Muscle layer of duodenum (tissue), 2 donors: ENCODE measurements around the gene FRMD6.

Experiments used
- H3K27ac ChIP-seq: one replicate; pipeline ENCODE4 v1.7.0; 2013; ENCODE audit warnings: mild to moderate bottlenecking, low read length
- H3K27me3 ChIP-seq: one replicate; pipeline ENCODE4 v1.7.0; 2013; ENCODE audit warnings: low read depth, mild to moderate bottlenecking, control low read depth, low read length
- H3K36me3 ChIP-seq, 2 donors: one replicate each; pipeline ENCODE4 v1.7.0; 2013; ENCODE audit warnings: low read length in 2 of 2, control low read depth in 1 of 2, mild to moderate bottlenecking in 1 of 2; ENCODE audit not compliant: insufficient read depth in 2 of 2, control insufficient read depth in 1 of 2
- H3K4me1 ChIP-seq, 2 donors: one replicate each; pipeline ENCODE4 v1.7.0; 2013; ENCODE audit warnings: low read length in 2 of 2, mild to moderate bottlenecking in 2 of 2, control low read depth in 1 of 2, moderate library complexity in 1 of 2; ENCODE audit not compliant: insufficient read depth in 2 of 2, control insufficient read depth in 1 of 2
- H3K4me3 ChIP-seq, 2 donors: one replicate each; pipeline ENCODE4 v1.7.0; 2013; ENCODE audit warnings: low read length in 2 of 2, low read depth in 1 of 2, mild to moderate bottlenecking in 1 of 2
- H3K9me3 ChIP-seq, 2 donors: one replicate each; pipeline ENCODE4 v1.7.0; 2013; ENCODE audit warnings: low read length in 2 of 2, control low read depth in 1 of 2, mild to moderate bottlenecking in 1 of 2; ENCODE audit not compliant: control insufficient read depth in 1 of 2
- donor health status: healthy.

The FRMD6 gene

GRCh38 chr14:51614707-51615106, 37.0 kb upstream of the FRMD6 start:
- Histone ChIP-seq H3K4me3 (no peak overlapping the region), H3K9me3 (no peaks in the 10 kb centered on the region), H3K27ac (no peak overlapping the region), H3K27me3 (no peaks in the 10 kb centered on the region), H3K36me3 (no peaks in the 10 kb centered on the region), H3K4me1 (peaks cover 0 to 6% of the 10 kb centered on the region in 2 donors)

GRCh38 chr14:51616256-51616655, 35.5 kb upstream of the FRMD6 start:
- Histone ChIP-seq H3K9me3 (no peaks in the 10 kb centered on the region), H3K27me3 (no peaks in the 10 kb centered on the region), H3K36me3 (no peaks in the 10 kb centered on the region), H3K4me3 (no peak overlapping the region), H3K27ac (no peak overlapping the region), H3K4me1 (peaks cover 0 to 6% of the 10 kb centered on the region in 2 donors)

- Histone ChIP-seq H3K36me3 (no peaks in the 10 kb centered on the region), H3K4me3 (no peak overlapping the region), H3K4me1 (peaks cover 0 to 6% of the 10 kb centered on the region in 2 donors), H3K9me3 (no peaks in the 10 kb centered on the region), H3K27me3 (no peaks in the 10 kb centered on the region), H3K27ac (no peak overlapping the region)
These were observed 34.8 kb upstream of the FRMD6 start for GRCh38 chr14:51616724-51617409.

DNA sequence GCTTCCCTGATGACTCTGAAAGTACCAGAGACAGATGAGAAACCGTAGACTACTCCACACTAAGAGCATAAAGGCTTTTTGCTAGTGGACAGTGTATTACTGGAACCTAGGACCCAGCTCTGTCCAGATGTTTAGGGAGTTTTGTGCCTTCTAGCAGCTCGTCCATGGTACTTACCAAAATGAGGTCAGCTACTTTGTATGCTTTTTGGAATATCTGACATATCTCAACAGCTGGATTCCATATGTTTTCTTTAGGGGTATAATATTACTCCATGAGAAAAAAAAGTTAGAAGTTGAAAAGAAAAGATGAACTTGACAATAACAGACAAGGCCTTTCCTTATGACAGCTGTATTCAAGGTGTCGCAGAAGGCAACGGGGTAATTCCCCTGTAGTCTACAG, 32.1 kb upstream of the FRMD6 start:
- Histone ChIP-seq H3K9me3 (no peaks in the 10 kb centered on the region), H3K36me3 (no peaks in the 10 kb centered on the region), H3K4me1 (peaks cover 0 to 6% of the 10 kb centered on the region in 2 donors), H3K27me3 (no peaks in the 10 kb centered on the region), H3K4me3 (no peak overlapping the region), H3K27ac (no peak overlapping the region)

DNA sequence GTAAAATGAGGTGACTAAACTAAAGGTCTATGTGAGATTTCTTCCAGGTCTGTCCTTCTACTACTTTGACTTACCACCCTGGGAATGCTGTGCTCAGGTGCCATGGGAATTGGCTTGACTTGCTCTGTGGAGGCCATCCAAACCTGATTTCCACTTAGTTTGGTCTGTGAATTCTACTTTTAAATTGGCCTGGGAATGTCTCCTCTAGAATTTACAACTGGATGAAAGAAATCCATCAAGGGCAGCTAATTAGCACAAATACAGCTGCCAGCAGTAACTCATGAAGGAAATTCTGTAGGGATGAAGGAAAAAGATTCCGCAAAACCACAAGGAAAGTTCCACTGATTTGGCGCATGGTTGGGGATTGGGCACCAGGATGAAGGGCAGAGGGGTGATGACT, 31.7 kb upstream of the FRMD6 start:
- no peaks in the 10 kb centered on the region for H3K36me3 ChIP-seq
- peaks cover 0 to 6% of the 10 kb centered on the region in 2 donors for H3K4me1 ChIP-seq
- no peak overlapping the region for H3K4me3 ChIP-seq
- H3K27ac ChIP-seq, result no peak overlapping the region
- no peaks in the 10 kb centered on the region for H3K9me3 ChIP-seq
- no peaks in the 10 kb centered on the region for H3K27me3 ChIP-seq

GRCh38 chr14:51621654-51622053, 30.1 kb upstream of the FRMD6 start:
- H3K4me3 ChIP-seq, result no peak overlapping the region
- H3K27me3 ChIP-seq, result no peaks in the 10 kb centered on the region
- H3K4me1 ChIP-seq, result peaks cover 0 to 6% of the 10 kb centered on the region in 2 donors
- no peaks in the 10 kb centered on the region for H3K9me3 ChIP-seq
- no peak overlapping the region for H3K27ac ChIP-seq
- no peaks in the 10 kb centered on the region for H3K36me3 ChIP-seq

DNA sequence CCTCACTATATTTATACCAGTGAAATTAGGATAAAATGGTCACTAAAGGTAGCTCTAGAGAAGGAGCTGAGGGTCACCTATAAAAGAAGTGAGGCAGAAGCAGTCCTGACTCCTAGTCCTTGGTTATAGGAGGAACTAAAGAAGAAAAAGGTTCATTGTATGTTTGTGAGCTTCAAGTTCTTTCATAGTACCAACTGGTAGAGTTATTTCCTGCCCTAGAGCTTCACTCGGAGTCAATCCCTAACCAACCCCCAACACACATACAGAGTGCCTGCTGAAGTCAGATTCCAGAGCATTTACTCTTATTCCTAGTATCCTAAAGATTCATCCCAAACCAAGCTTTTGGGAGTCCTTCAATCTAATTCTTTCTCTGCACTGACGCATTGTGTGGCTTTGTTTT, 29.3 kb upstream of the FRMD6 start:
- Histone ChIP-seq H3K27me3 (no peaks in the 10 kb centered on the region), H3K36me3 (no peaks in the 10 kb centered on the region), H3K9me3 (no peaks in the 10 kb centered on the region), H3K27ac (no peak overlapping the region), H3K4me1 (no peaks in the 10 kb centered on the region), H3K4me3 (no peak overlapping the region)

- Histone ChIP-seq H3K36me3 (no peaks in the 10 kb centered on the region), H3K9me3 (no peaks in the 10 kb centered on the region), H3K4me3 (no peak overlapping the region), H3K27ac (no peak overlapping the region), H3K27me3 (no peaks in the 10 kb centered on the region), H3K4me1 (no peaks in the 10 kb centered on the region)
These were observed 26.6 kb upstream of the FRMD6 start for GRCh38 chr14:51624955-51625569.

DNA sequence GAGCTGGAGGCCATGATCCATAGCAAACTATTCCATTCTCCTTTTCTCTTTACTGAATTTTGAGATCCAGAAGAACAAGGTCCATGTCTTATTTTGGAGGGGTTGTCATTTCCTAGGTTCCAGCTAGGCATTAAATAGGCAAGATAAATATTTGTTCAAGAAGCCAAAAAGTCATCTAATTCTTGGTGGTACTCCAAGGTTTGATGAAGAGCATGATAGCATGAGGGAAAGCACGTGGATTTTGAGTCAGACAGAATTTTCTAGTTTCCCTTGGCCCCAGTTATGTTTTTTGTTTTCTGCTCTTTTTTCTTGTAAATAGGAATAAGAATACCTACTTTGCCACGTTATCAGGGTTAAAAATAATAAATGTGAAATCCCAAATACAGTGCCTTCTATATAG, 25.5 kb upstream of the FRMD6 start:
- Histone ChIP-seq H3K9me3 (no peaks in the 10 kb centered on the region), H3K4me1 (no peaks in the 10 kb centered on the region), H3K27me3 (no peaks in the 10 kb centered on the region), H3K36me3 (no peaks in the 10 kb centered on the region), H3K27ac (no peak overlapping the region), H3K4me3 (no peak overlapping the region)

- H3K4me3 ChIP-seq, result no peak overlapping the region
- H3K4me1 ChIP-seq, result no peaks in the 10 kb centered on the region
- H3K27me3 ChIP-seq, result no peaks in the 10 kb centered on the region
- H3K27ac ChIP-seq, result no peak overlapping the region
- H3K36me3 ChIP-seq, result no peaks in the 10 kb centered on the region
- H3K9me3 ChIP-seq, result no peaks in the 10 kb centered on the region
These were observed 24.9 kb upstream of the FRMD6 start for GRCh38 chr14:51626788-51627187.

DNA sequence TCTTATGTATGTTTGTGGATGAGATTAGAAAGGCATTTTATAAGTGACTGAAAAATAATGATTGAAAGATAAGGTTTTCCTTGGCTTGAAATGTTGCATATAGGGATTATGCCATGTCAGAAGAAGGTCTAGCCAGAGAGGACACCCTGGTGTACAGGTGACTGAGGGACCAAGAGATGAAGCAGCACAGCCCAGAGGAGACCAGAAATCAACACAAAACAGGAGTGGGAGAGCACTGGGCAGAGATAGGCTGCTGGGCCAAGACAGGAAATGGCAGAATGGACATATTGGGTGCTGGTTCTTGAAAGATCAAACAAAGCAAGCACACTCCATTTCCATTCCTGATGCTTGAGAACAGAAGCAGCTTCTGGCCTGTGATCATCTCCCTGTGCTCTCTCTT, 24.4 kb upstream of the FRMD6 start:
- H3K9me3 ChIP-seq, result no peaks in the 10 kb centered on the region
- no peak overlapping the region for H3K4me3 ChIP-seq
- no peak overlapping the region for H3K27ac ChIP-seq

DNA sequence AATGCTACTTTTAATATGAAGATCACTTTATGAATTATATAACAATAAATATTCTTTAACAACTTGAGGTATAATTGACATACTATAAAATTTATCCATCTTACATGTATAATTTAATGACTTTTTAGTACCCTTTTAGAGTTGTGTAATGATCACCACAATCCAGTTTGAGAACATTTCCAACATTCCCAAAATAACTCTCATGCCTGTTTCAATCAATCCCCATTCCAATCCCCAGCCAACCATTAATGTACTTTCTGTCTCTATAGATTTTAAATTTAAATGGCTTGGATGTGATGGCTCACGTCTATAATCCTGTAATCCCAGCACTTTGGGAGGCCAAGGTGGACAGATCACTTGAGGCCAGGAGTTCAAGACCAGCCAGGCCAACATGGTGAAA, 23.5 kb upstream of the FRMD6 start:
- H3K4me3 ChIP-seq, result no peak overlapping the region
- H3K4me1 ChIP-seq, result no peaks in the 10 kb centered on the region
- H3K27ac ChIP-seq, result no peak overlapping the region
- H3K27me3 ChIP-seq, result no peaks in the 10 kb centered on the region
- no peaks in the 10 kb centered on the region for H3K36me3 ChIP-seq
- H3K9me3 ChIP-seq, result no peaks in the 10 kb centered on the region

More for the DNA sequence above, 24.4 kb upstream of the FRMD6 start:
- H3K4me1 ChIP-seq, result no peaks in the 10 kb centered on the region
- no peaks in the 10 kb centered on the region for H3K36me3 ChIP-seq
- no peaks in the 10 kb centered on the region for H3K27me3 ChIP-seq
